KOPT-K1 (cell line): ENCODE results near the gene BPIFA3.

Experiments used
- H3K27ac ChIP-seq: fragments of 200-600 bp; sonication (generic); 2 replicates; pipeline ENCODE4 v1.5.1; 2016; ENCODE audit warnings: antibody characterized with exemption, mild to moderate bottlenecking, low read depth, low read length; ENCODE audit not compliant: poor library complexity, severe bottlenecking
- H3K36me3 ChIP-seq: fragments of 200-600 bp; sonication (generic); 2 replicates; pipeline ENCODE4 v1.5.1; 2017; ENCODE audit warnings: antibody characterized with exemption, mild to moderate bottlenecking, low read length, moderate library complexity; ENCODE audit not compliant: insufficient read depth
- H3K9me3 ChIP-seq: fragments of 200-600 bp; sonication (generic); 2 replicates; pipeline ENCODE4 v1.5.1; 2017; ENCODE audit warnings: antibody characterized with exemption, low read length, mild to moderate bottlenecking; ENCODE audit not compliant: insufficient read depth, poor library complexity, severe bottlenecking

The BPIFA3 gene

GRCh38 chr20:33263784-33264183 lies 46.6 kb downstream of the BPIFA3 start:
- Histone ChIP-seq H3K9me3 (peaks cover 15% of the 10 kb centered on the region), H3K27ac (no peak overlapping the region), H3K36me3 (no peaks in the 10 kb centered on the region)

- Histone ChIP-seq H3K9me3 (peaks cover 15% of the 10 kb centered on the region), H3K36me3 (no peaks in the 10 kb centered on the region), H3K27ac (no peak overlapping the region)
These were observed 50.5 kb downstream of the BPIFA3 start for GRCh38 chr20:33267701-33268100.

- Histone ChIP-seq H3K9me3 (no peaks in the 10 kb centered on the region), H3K27ac (no peak overlapping the region), H3K36me3 (no peaks in the 10 kb centered on the region)
These were observed 55.2 kb downstream of the BPIFA3 start for GRCh38 chr20:33272155-33272873.

- Histone ChIP-seq H3K36me3 (no peaks in the 10 kb centered on the region), H3K27ac (no peak overlapping the region), H3K9me3 (no peaks in the 10 kb centered on the region)
These were observed 56.1 kb downstream of the BPIFA3 start for GRCh38 chr20:33273117-33273851.

- Histone ChIP-seq H3K9me3 (no peaks in the 10 kb centered on the region), H3K27ac (no peak overlapping the region), H3K36me3 (no peaks in the 10 kb centered on the region)
These were observed 58.1 kb downstream of the BPIFA3 start for GRCh38 chr20:33275215-33275614.

- no peaks in the 10 kb centered on the region for H3K36me3 ChIP-seq
- no peaks in the 10 kb centered on the region for H3K9me3 ChIP-seq
- no peak overlapping the region for H3K27ac ChIP-seq
These were observed 58.7 kb downstream of the BPIFA3 start for GRCh38 chr20:33275871-33276270.

- no peaks in the 10 kb centered on the region for H3K9me3 ChIP-seq
- no peak overlapping the region for H3K27ac ChIP-seq
These were observed 59.4 kb downstream of the BPIFA3 start for GRCh38 chr20:33276303-33277113.

More at GRCh38 chr20:33276303-33277113, 59.4 kb downstream of the BPIFA3 start:
- no peaks in the 10 kb centered on the region for H3K36me3 ChIP-seq
